Mesendoderm (in vitro differentiated cells): ENCODE measurements around the gene SULT1E1.
A peak's percentile ranks its signal among the peaks of the same experiment; 100 is the strongest.
"Not testable (repeated sequence)": the region's sequence is repeated elsewhere in the genome, so short reads cannot be mapped to it uniquely, and the experiment has no call there.

Experiments
- DNase-seq: peaks from one replicate; pipeline ENCODE4 v3.0.0; 2013
- H2AK5ac ChIP-seq: 2 replicates; pipeline ENCODE4 v1.6.1; 2013; ENCODE audit warnings: low read length, inconsistent platforms
- H2BK120ac ChIP-seq: 2 replicates; pipeline ENCODE4 v1.6.1; 2013; ENCODE audit warnings: low read depth, mild to moderate bottlenecking, low read length, moderate library complexity, mixed read lengths
- H2BK15ac ChIP-seq: replicated peaks from 2 replicates; pipeline ENCODE4 v1.6.1; 2013; ENCODE audit warnings: low read depth, mild to moderate bottlenecking, moderate library complexity
- H2BK5ac ChIP-seq: 2 replicates; pipeline ENCODE4 v1.6.1; 2013; ENCODE audit warnings: low read length, inconsistent platforms
- H3K18ac ChIP-seq: 2 replicates; pipeline ENCODE4 v1.6.1; 2013; ENCODE audit warnings: mild to moderate bottlenecking, low read length, mixed read lengths
- H3K23ac ChIP-seq: one replicate; pipeline ENCODE4 v1.6.1; 2013; ENCODE audit warnings: low read length
- H3K27ac ChIP-seq: 2 replicates; pipeline ENCODE4 v1.5.1; 2013; ENCODE audit warnings: low read depth, mild to moderate bottlenecking, inconsistent platforms, low read length, moderate library complexity
- H3K27me3 ChIP-seq: 2 replicates; pipeline ENCODE4 v1.6.1; 2013; ENCODE audit warnings: low read length, control low read depth, mild to moderate bottlenecking, inconsistent platforms; ENCODE audit not compliant: insufficient read depth, poor library complexity
- H3K36me3 ChIP-seq: 2 replicates; pipeline ENCODE4 v1.6.1; 2013; ENCODE audit warnings: low read length, inconsistent platforms; ENCODE audit not compliant: control insufficient read depth, insufficient read depth
- H3K4ac ChIP-seq: one replicate; pipeline ENCODE4 v1.6.1; 2013; ENCODE audit warnings: low read depth, mild to moderate bottlenecking, low read length, moderate library complexity
- H3K4me1 ChIP-seq: 2 replicates; pipeline ENCODE4 v1.6.1; 2013; ENCODE audit warnings: low read depth, low read length, inconsistent platforms; ENCODE audit not compliant: control insufficient read depth
- H3K4me2 ChIP-seq: 2 replicates; pipeline ENCODE4 v1.6.1; 2013; ENCODE audit warnings: low read length
- H3K4me3 ChIP-seq: 2 replicates; pipeline ENCODE4 v1.5.1; 2013; ENCODE audit warnings: mild to moderate bottlenecking, low read length
- H3K56ac ChIP-seq: one replicate; pipeline ENCODE4 v1.6.1; 2013; ENCODE audit warnings: low read length
- H3K79me1 ChIP-seq: 2 replicates; pipeline ENCODE4 v1.6.1; 2013; ENCODE audit warnings: low read length, inconsistent platforms
- H3K79me2 ChIP-seq: 2 replicates; pipeline ENCODE4 v1.6.1; 2013; ENCODE audit warnings: mild to moderate bottlenecking, low read length; ENCODE audit not compliant: control insufficient read depth, insufficient read depth
- H3K9ac ChIP-seq: 2 replicates; pipeline ENCODE4 v1.6.1; 2013; ENCODE audit warnings: low read length, inconsistent platforms
- H4K5ac ChIP-seq: one replicate; pipeline ENCODE4 v1.6.1; 2013; ENCODE audit warnings: low read length
- H4K8ac ChIP-seq: one replicate; pipeline ENCODE4 v1.6.1; 2013; ENCODE audit warnings: low read depth, mild to moderate bottlenecking, control low read depth, low read length, moderate library complexity
- WGBS: extraction: QIAGEN DNeasy Blood & Tissue Kit; methylation state at CpG from one replicate; pipeline ENCODE4 v1.1.7; 2013; ENCODE audit warnings: low lambda C conversion rate, missing lambda C conversion rate; ENCODE audit not compliant: insufficient coverage; ENCODE audit errors: extremely low coverage; 5-methylcytosine and 5-hydroxymethylcytosine counted together

SULT1E1 gene

DNA sequence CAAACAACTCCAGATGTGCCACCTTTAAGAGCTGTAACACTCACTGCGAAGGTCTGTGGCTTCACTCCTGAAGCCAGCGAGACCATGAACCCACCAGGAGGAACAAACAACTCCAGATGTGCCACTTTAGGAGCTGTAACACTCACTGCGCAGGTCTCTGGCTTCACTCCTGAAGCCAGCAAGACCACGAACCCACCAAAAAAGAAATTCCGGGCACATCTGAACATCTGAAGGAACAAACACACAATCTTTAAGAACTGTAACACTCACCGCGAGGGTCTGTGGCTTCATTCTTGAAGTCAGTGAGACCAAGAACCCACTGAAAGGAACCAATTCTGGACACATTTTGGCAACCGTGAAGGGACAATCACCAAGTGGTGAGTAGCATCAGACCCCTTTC lies 34.9 kb downstream of the SULT1E1 start:
- H3K4me3 ChIP-seq, H3K79me2 ChIP-seq, H2BK15ac ChIP-seq, H3K27ac ChIP-seq, H3K4me2 ChIP-seq, H2BK120ac ChIP-seq, DNase-seq, H3K27me3 ChIP-seq, H2AK5ac ChIP-seq, H3K23ac ChIP-seq, H4K5ac ChIP-seq, H4K8ac ChIP-seq, H3K79me1 ChIP-seq, H2BK5ac ChIP-seq, H3K4me1 ChIP-seq, H3K18ac ChIP-seq, H3K36me3 ChIP-seq, H3K4ac ChIP-seq, H3K9ac ChIP-seq, H3K56ac ChIP-seq: not testable (repeated sequence)
- WGBS = no CpG with 5 or more reads among the region's 8 CpGs

- H3K23ac ChIP-seq = no peak overlapping the region
- no peaks in the 10 kb centered on the region for H3K79me1 ChIP-seq
- H2BK5ac ChIP-seq = no peak overlapping the region
- no peak overlapping the region for H2BK120ac ChIP-seq
- no peak overlapping the region for H2AK5ac ChIP-seq
- H3K4me1 ChIP-seq = no peaks in the 10 kb centered on the region
- H3K18ac ChIP-seq = no peak overlapping the region
- no peak overlapping the region for H3K4ac ChIP-seq
- no CpG with 5 or more reads among the region's 8 CpGs for WGBS
- no peaks in the 10 kb centered on the region for H3K79me2 ChIP-seq
- H3K4me2 ChIP-seq = no peak overlapping the region
- no peak overlapping the region for H4K8ac ChIP-seq
- no peaks in the 10 kb centered on the region for H3K27me3 ChIP-seq
- no peak overlapping the region for H3K9ac ChIP-seq
- H2BK15ac ChIP-seq = no peak overlapping the region
- no peaks in the 10 kb centered on the region for H3K36me3 ChIP-seq
- peak; percentile 53 for DNase-seq
- H4K5ac ChIP-seq = no peak overlapping the region
- H3K27ac ChIP-seq = no peak overlapping the region
- no peak overlapping the region for H3K4me3 ChIP-seq
- no peak overlapping the region for H3K56ac ChIP-seq
Measured at GRCh38 chr4:69823481-69824186, 36.3 kb downstream of the SULT1E1 start.

- H2AK5ac ChIP-seq = no peak overlapping the region
- no peaks in the 10 kb centered on the region for H3K79me2 ChIP-seq
- H3K23ac ChIP-seq = no peak overlapping the region
- H3K56ac ChIP-seq = no peak overlapping the region
- H2BK5ac ChIP-seq = no peak overlapping the region
- H3K4me2 ChIP-seq = no peak overlapping the region
- H3K36me3 ChIP-seq = no peaks in the 10 kb centered on the region
- no peak overlapping the region for H3K4ac ChIP-seq
- H2BK15ac ChIP-seq = no peak overlapping the region
- no CpG with 5 or more reads among the region's 4 CpGs for WGBS
- H2BK120ac ChIP-seq = no peak overlapping the region
- H3K4me1 ChIP-seq = no peaks in the 10 kb centered on the region
- no peak overlapping the region for H4K8ac ChIP-seq
- no peak for DNase-seq
- H3K9ac ChIP-seq = no peak overlapping the region
- H3K27me3 ChIP-seq = no peaks in the 10 kb centered on the region
- no peak overlapping the region for H3K27ac ChIP-seq
- H3K18ac ChIP-seq = no peak overlapping the region
- no peaks in the 10 kb centered on the region for H3K79me1 ChIP-seq
- H4K5ac ChIP-seq = no peak overlapping the region
- no peak overlapping the region for H3K4me3 ChIP-seq
Measured at GRCh38 chr4:69823048-69823447, 36.9 kb downstream of the SULT1E1 start.

GRCh38 chr4:69822198-69822597 lies 37.7 kb downstream of the SULT1E1 start:
- DNase-seq = no peak
- Histone ChIP-seq H3K4me2 (no peak overlapping the region), H3K36me3 (no peaks in the 10 kb centered on the region), H3K23ac (no peak overlapping the region), H3K4me1 (no peaks in the 10 kb centered on the region), H3K56ac (no peak overlapping the region), H3K4me3 (no peak overlapping the region), H3K79me2 (no peaks in the 10 kb centered on the region), H4K8ac (no peak overlapping the region), H3K18ac (no peak overlapping the region), H2BK5ac (no peak overlapping the region), H3K4ac (no peak overlapping the region), H2AK5ac (no peak overlapping the region), H2BK15ac (no peak overlapping the region), H3K9ac (no peak overlapping the region), H3K27ac (no peak overlapping the region), H2BK120ac (no peak overlapping the region), H3K27me3 (no peaks in the 10 kb centered on the region), H3K79me1 (no peaks in the 10 kb centered on the region), H4K5ac (no peak overlapping the region)
- WGBS = no CpG with 5 or more reads among the region's 5 CpGs

DNA sequence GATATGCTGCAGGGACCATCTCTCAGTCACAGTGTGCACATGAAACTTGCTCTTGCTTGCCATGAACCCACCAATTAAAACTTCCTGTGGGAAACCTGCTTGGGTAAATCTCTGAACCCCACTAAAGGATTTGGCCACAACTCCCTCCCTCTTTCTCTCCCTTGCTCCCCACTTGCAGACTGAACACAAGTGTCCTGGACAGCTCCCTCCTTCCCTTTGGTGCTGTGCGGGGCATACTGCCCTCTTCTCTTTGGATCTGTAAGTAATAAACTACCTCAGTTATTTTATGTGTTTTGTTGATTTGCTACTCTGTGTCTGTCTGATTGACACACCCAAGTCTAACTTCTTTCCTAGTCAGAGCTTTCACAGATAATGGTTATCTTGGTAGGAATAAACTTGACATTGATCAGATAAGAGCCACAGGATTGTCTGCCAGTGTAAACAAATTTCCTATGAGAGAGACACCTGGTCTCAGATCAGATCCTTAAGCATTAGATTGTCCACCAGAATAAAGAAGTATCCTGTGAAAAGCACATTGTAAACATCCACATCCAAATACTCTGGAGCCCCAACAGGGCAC lies 41.8 kb downstream of the SULT1E1 start:
- WGBS = no CpG with 5 or more reads among the region's 1 CpG

GRCh38 chr4:69816236-69816635 lies 43.7 kb downstream of the SULT1E1 start:
- no peak overlapping the region for H3K56ac ChIP-seq
- no peak overlapping the region for H4K8ac ChIP-seq
- no peaks in the 10 kb centered on the region for H3K79me1 ChIP-seq
- no peak overlapping the region for H2BK5ac ChIP-seq
- H4K5ac ChIP-seq = no peak overlapping the region
- H3K79me2 ChIP-seq = no peaks in the 10 kb centered on the region
- H2BK15ac ChIP-seq = no peak overlapping the region
- no peak overlapping the region for H3K4me2 ChIP-seq
- H3K4me1 ChIP-seq = no peaks in the 10 kb centered on the region
- H3K18ac ChIP-seq = no peak overlapping the region
- no peak overlapping the region for H3K9ac ChIP-seq
- H3K23ac ChIP-seq = no peak overlapping the region
- H2AK5ac ChIP-seq = no peak overlapping the region
- H2BK120ac ChIP-seq = no peak overlapping the region
- DNase-seq = no peak
- no peak overlapping the region for H3K27ac ChIP-seq
- no peaks in the 10 kb centered on the region for H3K27me3 ChIP-seq
- no peaks in the 10 kb centered on the region for H3K36me3 ChIP-seq
- no peak overlapping the region for H3K4me3 ChIP-seq
- WGBS = no CpG with 5 or more reads among the region's 3 CpGs
- no peak overlapping the region for H3K4ac ChIP-seq

More for the DNA sequence above, 41.8 kb downstream of the SULT1E1 start:
- H3K79me2 ChIP-seq = no peaks in the 10 kb centered on the region
- no peaks in the 10 kb centered on the region for H3K36me3 ChIP-seq
- no peak overlapping the region for H3K18ac ChIP-seq
- peak overlapping the region; percentile 36 for H2BK5ac ChIP-seq
- H2BK15ac ChIP-seq = no peak overlapping the region
- H3K56ac ChIP-seq = no peak overlapping the region
- H3K23ac ChIP-seq = no peak overlapping the region
- peak; percentile 26 for DNase-seq
- H3K4me1 ChIP-seq = no peaks in the 10 kb centered on the region
- H4K8ac ChIP-seq = no peak overlapping the region
- no peak overlapping the region for H3K4me2 ChIP-seq
- no peak overlapping the region for H2BK120ac ChIP-seq
- no peak overlapping the region for H4K5ac ChIP-seq
- no peak overlapping the region for H3K4me3 ChIP-seq
- H2AK5ac ChIP-seq = peak overlapping the region; percentile 31
- no peak overlapping the region for H3K27ac ChIP-seq
- no peak overlapping the region for H3K9ac ChIP-seq
- H3K79me1 ChIP-seq = no peaks in the 10 kb centered on the region
- H3K27me3 ChIP-seq = no peaks in the 10 kb centered on the region
- no peak overlapping the region for H3K4ac ChIP-seq
